NCI-H1436 treated with DMSO at 0.1 percent for 48 hours (cell line): ENCODE measurements around the gene SLC22A15.

ENCODE experiments used
- DNase-seq: peaks from one replicate; lab custom pipeline; 2025; lab: John Stamatoyannopoulos, UW

SLC22A15 gene

GRCh38 chr1:116104667-116105066, 128.4 kb downstream of the SLC22A15 start:
- DNase-seq = no peak

- DNase-seq = no peak
Measured at GRCh38 chr1:116105996-116106395, 129.7 kb downstream of the SLC22A15 start.

- no peak for DNase-seq
Measured at GRCh38 chr1:116106646-116107045, 130.3 kb downstream of the SLC22A15 start.

GRCh38 chr1:116107371-116107770, 131.1 kb downstream of the SLC22A15 start:
- no peak for DNase-seq

- DNase-seq = no peak
Measured at GRCh38 chr1:116110567-116111523, 134.5 kb downstream of the SLC22A15 start, which contains the start of gene MAB21L3. Gene MAB21L3, plus strand, starts transcription at chr1:116111399. Its CDS starts 1,217 bp downstream, at chr1:116112616.

GRCh38 chr1:116111524-116112021, 135.3 kb downstream of the SLC22A15 start:
- no peak for DNase-seq

GRCh38 chr1:116112388-116113140, 136.3 kb downstream of the SLC22A15 start:
- no peak for DNase-seq

- DNase-seq = no peak
Measured at GRCh38 chr1:116113615-116114014, 137.3 kb downstream of the SLC22A15 start.

- no peak for DNase-seq
Measured at GRCh38 chr1:116115476-116116439, 139.4 kb downstream of the SLC22A15 start.

GRCh38 chr1:116118471-116118870, 142.2 kb downstream of the SLC22A15 start:
- DNase-seq = no peak
